ENCODE measurements around the gene ELMOD2. TPM values are rescaled to one million over a fixed set of nuclear protein-coding genes. Genes with fewer than 3 reads are reported as not detected.

Gene ELMOD2, protein sequence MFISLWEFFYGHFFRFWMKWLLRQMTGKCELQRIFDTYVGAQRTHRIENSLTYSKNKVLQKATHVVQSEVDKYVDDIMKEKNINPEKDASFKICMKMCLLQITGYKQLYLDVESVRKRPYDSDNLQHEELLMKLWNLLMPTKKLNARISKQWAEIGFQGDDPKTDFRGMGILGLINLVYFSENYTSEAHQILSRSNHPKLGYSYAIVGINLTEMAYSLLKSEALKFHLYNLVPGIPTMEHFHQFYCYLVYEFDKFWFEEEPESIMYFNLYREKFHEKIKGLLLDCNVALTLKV
- 10 to 100 TPM; 26.2 to 29.8 TPM for total RNA-seq
- polyA plus RNA-seq = 10 to 100 TPM in 1 of 2 donors, 1 to 10 TPM in 1; 7.2 to 13.0 TPM

DNA sequence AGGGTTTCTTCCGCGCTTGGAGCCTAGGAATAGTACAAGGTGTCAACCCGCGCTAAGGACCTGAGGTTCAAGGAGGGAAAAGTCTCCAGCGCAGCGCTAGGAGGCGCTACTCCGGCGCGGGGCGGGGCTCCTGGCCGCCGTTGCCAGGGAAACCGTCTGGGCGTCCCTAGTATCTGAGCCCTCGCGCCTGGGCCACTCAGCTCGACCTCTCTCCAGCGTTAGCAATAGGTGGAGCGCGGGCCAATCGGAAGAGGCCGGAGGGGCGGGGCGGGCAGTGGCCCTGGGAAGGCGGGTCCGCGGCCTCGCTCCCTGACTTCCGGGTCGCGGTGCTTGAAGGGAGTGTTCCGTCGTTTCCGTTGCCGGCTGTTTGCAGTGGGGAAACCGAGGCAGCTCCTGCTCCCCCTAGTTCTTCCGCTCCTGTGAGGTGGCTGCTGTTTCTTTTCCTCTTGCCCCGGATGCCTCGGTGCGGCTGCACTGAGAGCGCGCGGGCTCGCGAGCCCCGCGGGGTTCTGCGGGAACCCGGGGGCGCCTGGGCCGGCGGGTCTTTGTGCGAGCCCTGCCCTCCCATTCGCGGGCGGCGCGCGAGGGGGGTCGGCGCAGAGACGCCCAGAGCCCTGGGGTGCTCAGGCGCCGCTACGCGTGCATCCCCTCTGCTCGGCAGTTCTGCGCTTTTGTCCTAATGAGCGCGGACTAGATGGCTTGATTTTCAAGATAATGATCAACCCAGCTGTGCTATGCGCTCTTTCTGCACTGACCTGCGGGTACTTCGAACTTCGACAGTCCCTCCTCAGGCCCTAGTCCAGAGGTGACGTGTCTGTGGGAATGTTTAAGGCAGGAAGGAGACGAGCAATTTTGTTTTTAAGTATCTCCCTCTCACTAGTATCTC lies at the start of gene ELMOD2:
Gene ELMOD2 (plus strand): TSS at position 312 of the 886 bp plus-strand sequence. CDS start 1,261 bp downstream, outside the sequence.
- intact Hi-C loops (cut with micrococcal nuclease) = loop anchor here (1.0 to 5.0 kb wide), 7 partner anchors 151 to 1507 kb away; partner anchors contain the start of genes ELF2, NOCT, RAB33B and SCOC
- H3K4me1 Mint-ChIP-seq = peaks cover 12 to 26% (median 20%) of the 10 kb centered on the region in 4 donors
- POLR2A ChIA-PET (ENCODE audit: partially characterized antibody) = interaction anchor here (0.6 to 1.8 kb wide), 10 partner anchors 9 to 1071 kb away, joined by 3 to 17 read pairs (median 4); partner anchors contain the start of genes MAML3, SCOC and SETD7
- CTCF ChIA-PET (ENCODE audit: partially characterized antibody) = interaction anchor here (0.7 to 2.5 kb wide), 13 partner anchors 10 to 166 kb away, joined by 3 to 21 read pairs (median 4); partner anchors contain the start of genes MGAT4D and SCOC
- DNase-seq = peak; percentile 96 to 97 (median 97)
- H3K4me3 Mint-ChIP-seq = peak within 1 kb of the TSS; percentile 81 to 95 (median 85)
- Histone ChIP-seq H3K4me1 (ENCODE audit: insufficient read depth, low read length) (peaks cover 20% of the 10 kb centered on the region), H3K4me3 (ENCODE audit: low read length in 2 of 2) (peak within 1 kb of the TSS; percentile 37 to 90), H3K27ac (ENCODE audit: low read depth, low read length) (peak within 1 kb of the TSS; percentile 67), H3K9me3 (ENCODE audit: control insufficient read depth in 1 of 2, low read length in 2 of 2) (no peaks in the 10 kb centered on the region), H3K27me3 (ENCODE audit: insufficient read depth, low read length) (no peaks in the 10 kb centered on the region), H3K36me3 (ENCODE audit: insufficient read depth, low read length) (no peaks in the 10 kb centered on the region)
- no peaks in the 10 kb centered on the region for H3K27me3 Mint-ChIP-seq
- peak within 1 kb of the TSS; percentile 82 to 93 (median 88) for H3K27ac Mint-ChIP-seq
- H3K36me3 Mint-ChIP-seq = peaks cover 10 to 16% of the 10 kb centered on the region in 2 donors
- H3K9me3 Mint-ChIP-seq = no peaks in the 10 kb centered on the region

DNA sequence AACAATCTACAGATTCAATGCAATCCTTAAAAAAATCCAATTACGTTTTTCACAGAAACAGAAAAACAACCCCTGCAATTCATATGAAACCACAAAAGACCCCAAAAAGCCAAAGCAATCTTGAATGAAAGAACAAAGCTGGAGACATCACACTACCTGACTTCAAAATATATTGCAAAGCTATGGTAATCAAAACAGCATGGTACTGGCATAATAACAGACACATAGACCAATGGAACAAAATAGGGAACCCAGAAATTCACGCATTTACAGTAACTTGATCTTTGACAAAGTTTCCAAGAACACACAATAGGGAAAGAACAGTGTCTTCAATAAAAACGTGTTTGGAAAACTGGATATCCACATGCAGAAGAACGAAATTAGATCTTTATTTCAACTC lies 40.5 kb upstream of the ELMOD2 start:
- no peaks in the 10 kb centered on the region for H3K27me3 ChIP-seq (ENCODE audit: insufficient read depth, low read length)
- H3K9me3 ChIP-seq (ENCODE audit: control insufficient read depth in 1 of 2, low read length in 2 of 2) = no peaks in the 10 kb centered on the region
- H3K36me3 ChIP-seq (ENCODE audit: insufficient read depth, low read length) = no peaks in the 10 kb centered on the region
- Mint-ChIP-seq H3K36me3 (no peaks in the 10 kb centered on the region), H3K4me1 (no peaks in the 10 kb centered on the region), H3K27me3 (peaks cover 4 to 12% of the 10 kb centered on the region in 2 donors), H3K9me3 (peaks cover 2 to 12% (median 6%) of the 10 kb centered on the region in 8 donors), H3K4me3 (no peak overlapping the region), H3K27ac (no peak overlapping the region)
- DNase-seq = no peak
- intact Hi-C loops (cut with micrococcal nuclease) = no loop called here
- ChIA-PET CTCF (ENCODE audit: partially characterized antibody) (no interaction called here), POLR2A (ENCODE audit: partially characterized antibody) (no interaction called here)
- no peak overlapping the region for H3K4me3 ChIP-seq (ENCODE audit: low read length in 2 of 2)
- H3K4me1 ChIP-seq (ENCODE audit: insufficient read depth, low read length) = no peaks in the 10 kb centered on the region
- H3K27ac ChIP-seq (ENCODE audit: low read depth, low read length) = no peak overlapping the region

DNA sequence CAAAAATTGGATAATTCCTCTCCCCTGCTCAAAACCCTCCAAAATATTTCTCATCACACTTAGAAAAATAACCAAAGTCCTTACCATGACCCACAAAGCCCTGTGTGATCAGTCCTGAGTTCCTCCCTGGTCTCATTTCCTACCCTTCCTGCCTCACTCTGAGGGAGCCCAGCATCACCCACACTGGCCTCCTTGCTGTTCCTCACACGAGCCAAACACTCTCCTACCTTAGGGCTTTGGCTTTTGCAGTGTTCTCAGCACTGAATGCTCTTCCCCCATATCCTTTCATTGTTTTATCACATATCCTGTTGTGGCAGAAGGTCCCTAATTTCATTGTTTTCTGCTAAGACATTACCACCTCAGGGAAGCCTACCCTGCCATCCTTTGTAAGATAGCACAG lies 38.0 kb upstream of the ELMOD2 start:
- H3K4me3 Mint-ChIP-seq = no peak overlapping the region
- DNase-seq = no peak
- CTCF ChIA-PET (ENCODE audit: partially characterized antibody) = no interaction called here

DNA sequence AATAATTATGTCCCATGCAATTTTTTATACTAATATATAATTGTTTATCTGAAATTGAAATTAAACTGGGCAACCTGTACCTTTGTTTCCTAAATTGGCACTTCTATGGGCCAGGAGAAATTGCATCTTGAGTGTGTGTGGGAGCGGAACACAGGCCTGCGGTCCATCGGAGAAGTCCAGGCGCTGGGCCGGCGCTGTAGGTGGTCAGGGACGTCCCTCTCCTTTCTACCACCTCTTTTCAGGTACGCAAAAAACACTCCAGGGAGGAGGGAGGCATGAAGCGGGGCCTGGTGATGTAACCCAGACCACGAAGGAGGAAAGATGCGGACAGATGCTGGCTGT lies 26.6 kb upstream of the ELMOD2 start:
- H3K27ac ChIP-seq (ENCODE audit: low read depth, low read length) = no peak overlapping the region
- H3K4me1 ChIP-seq (ENCODE audit: insufficient read depth, low read length) = no peaks in the 10 kb centered on the region
- ChIA-PET POLR2A (ENCODE audit: partially characterized antibody) (no interaction called here), CTCF (ENCODE audit: partially characterized antibody) (no interaction called here)
- peaks cover 0 to 8% (median 5%) of the 10 kb centered on the region in 4 donors for H3K4me1 Mint-ChIP-seq
- no peak overlapping the region for H3K27ac Mint-ChIP-seq
- peaks cover 46 to 51% of the 10 kb centered on the region in 2 donors for H3K27me3 Mint-ChIP-seq
- no peak overlapping the region for H3K4me3 ChIP-seq (ENCODE audit: low read length in 2 of 2)
- no peak for DNase-seq
- H3K36me3 ChIP-seq (ENCODE audit: insufficient read depth, low read length) = no peaks in the 10 kb centered on the region
- peaks cover 22% of the 10 kb centered on the region for H3K27me3 ChIP-seq (ENCODE audit: insufficient read depth, low read length)
- intact Hi-C loops (cut with micrococcal nuclease) = no loop called here
- no peaks in the 10 kb centered on the region for H3K9me3 Mint-ChIP-seq
- no peaks in the 10 kb centered on the region for H3K36me3 Mint-ChIP-seq
- H3K9me3 ChIP-seq (ENCODE audit: control insufficient read depth in 1 of 2, low read length in 2 of 2) = no peaks in the 10 kb centered on the region
- peak overlapping the region in 6 of 8 donors; percentile 23 to 72 (median 56) for H3K4me3 Mint-ChIP-seq

More for the DNA sequence above, 38.0 kb upstream of the ELMOD2 start:
- intact Hi-C loops (cut with micrococcal nuclease) = no loop called here
- peaks cover 2 to 12% (median 6%) of the 10 kb centered on the region in 8 donors for H3K9me3 Mint-ChIP-seq
- no peaks in the 10 kb centered on the region for H3K4me1 Mint-ChIP-seq
- Histone ChIP-seq H3K4me3 (ENCODE audit: low read length in 2 of 2) (no peak overlapping the region), H3K27me3 (ENCODE audit: insufficient read depth, low read length) (no peaks in the 10 kb centered on the region), H3K36me3 (ENCODE audit: insufficient read depth, low read length) (no peaks in the 10 kb centered on the region), H3K4me1 (ENCODE audit: insufficient read depth, low read length) (no peaks in the 10 kb centered on the region), H3K27ac (ENCODE audit: low read depth, low read length) (no peak overlapping the region), H3K9me3 (ENCODE audit: control insufficient read depth in 1 of 2, low read length in 2 of 2) (no peaks in the 10 kb centered on the region)
- POLR2A ChIA-PET (ENCODE audit: partially characterized antibody) = no interaction called here
- H3K27ac Mint-ChIP-seq = no peak overlapping the region
- no peaks in the 10 kb centered on the region for H3K36me3 Mint-ChIP-seq
- peaks cover 2 to 10% of the 10 kb centered on the region in 2 donors for H3K27me3 Mint-ChIP-seq

DNA sequence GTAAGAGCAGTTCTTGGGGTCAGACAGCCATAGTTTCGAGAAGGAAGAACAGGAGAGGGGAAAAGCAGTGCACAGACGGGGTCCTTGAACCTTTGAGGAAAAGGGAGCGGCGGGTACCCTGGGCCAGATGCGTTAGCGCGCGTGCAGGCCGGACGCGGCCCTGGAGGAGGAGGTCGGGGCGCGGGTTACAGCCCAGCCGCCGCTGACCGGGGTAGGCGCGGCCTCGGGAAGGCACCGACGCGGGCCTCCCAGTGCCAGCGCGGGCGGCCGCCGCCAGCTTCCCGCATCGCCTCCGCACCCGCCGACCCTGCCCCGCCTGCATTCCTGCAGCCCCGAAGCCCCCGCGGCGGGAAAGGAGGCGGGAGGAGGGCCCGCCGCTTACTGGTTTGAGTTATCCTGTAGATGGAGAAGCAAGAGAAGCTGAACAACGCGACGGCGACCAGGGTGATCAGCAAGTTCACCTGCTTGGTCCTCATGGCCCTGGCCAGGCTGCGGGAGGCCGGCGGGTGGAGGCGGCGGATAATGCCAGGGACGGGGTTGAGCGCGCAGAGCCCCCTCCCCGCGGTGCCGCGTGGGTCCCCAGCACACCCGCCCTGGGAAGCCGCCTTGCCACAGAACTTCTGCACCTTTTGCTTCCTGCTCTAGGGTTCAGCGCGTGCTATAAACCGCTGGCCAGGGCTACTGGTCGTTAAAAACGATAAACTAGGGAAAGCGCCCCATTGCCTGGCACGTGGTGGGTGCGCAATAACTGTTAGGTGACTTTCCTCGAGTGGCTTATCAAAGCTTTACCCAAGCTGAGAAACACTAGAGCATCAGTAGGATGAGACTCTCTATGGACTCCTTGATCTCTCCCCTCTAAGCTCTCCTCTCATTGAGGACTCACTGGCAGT lies 26.0 kb upstream of the ELMOD2 start, which contains the start of gene MGAT4D:
Gene MGAT4D (minus strand): TSS at position 547 of the 890 bp plus-strand sequence. CDS start 71 bp downstream, at position 476.
- no peaks in the 10 kb centered on the region for H3K36me3 Mint-ChIP-seq
- Histone ChIP-seq H3K27ac (ENCODE audit: low read depth, low read length) (no peak within 1 kb of the TSS), H3K36me3 (ENCODE audit: insufficient read depth, low read length) (no peaks in the 10 kb centered on the region), H3K9me3 (ENCODE audit: control insufficient read depth in 1 of 2, low read length in 2 of 2) (no peaks in the 10 kb centered on the region), H3K27me3 (ENCODE audit: insufficient read depth, low read length) (peaks cover 22% of the 10 kb centered on the region), H3K4me1 (ENCODE audit: insufficient read depth, low read length) (no peaks in the 10 kb centered on the region), H3K4me3 (ENCODE audit: low read length in 2 of 2) (no peak within 1 kb of the TSS)
- no peak within 1 kb of the TSS for H3K27ac Mint-ChIP-seq
- intact Hi-C loops (cut with micrococcal nuclease) = no loop called here
- ChIA-PET CTCF (ENCODE audit: partially characterized antibody) (interaction anchor here (1.6 kb wide), 1 partner anchor 26 kb away, joined by 4 read pairs; the partner anchor contains the start of gene ELMOD2), POLR2A (ENCODE audit: partially characterized antibody) (no interaction called here)
- H3K4me1 Mint-ChIP-seq = peaks cover 0 to 8% (median 5%) of the 10 kb centered on the region in 4 donors
- DNase-seq = peak in 1 of 5 donors; percentile 0
- H3K27me3 Mint-ChIP-seq = peaks cover 49 to 54% of the 10 kb centered on the region in 2 donors
- peak within 1 kb of the TSS in 7 of 8 donors; percentile 36 to 72 (median 57) for H3K4me3 Mint-ChIP-seq
- no peaks in the 10 kb centered on the region for H3K9me3 Mint-ChIP-seq

DNA sequence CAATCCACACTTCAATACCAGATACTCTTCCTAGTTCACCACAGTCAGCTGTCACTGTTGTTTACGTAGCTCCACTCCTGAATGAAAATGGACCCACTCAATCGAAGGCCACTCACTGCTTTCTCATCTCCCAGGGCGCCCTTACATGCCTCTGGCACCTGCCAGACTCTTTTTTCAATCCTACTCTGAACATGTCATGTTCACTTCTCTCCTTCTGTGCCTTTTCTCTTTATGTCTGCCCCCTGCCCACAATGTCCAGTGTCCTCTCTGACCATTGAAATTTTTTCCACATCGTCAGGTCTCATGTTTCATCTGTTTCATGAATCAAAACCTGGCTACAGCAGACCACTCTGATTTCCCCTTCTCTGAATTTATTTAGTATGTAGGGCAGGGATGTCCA lies 24.6 kb upstream of the ELMOD2 start:
- no peaks in the 10 kb centered on the region for H3K9me3 ChIP-seq (ENCODE audit: control insufficient read depth in 1 of 2, low read length in 2 of 2)
- Mint-ChIP-seq H3K9me3 (no peaks in the 10 kb centered on the region), H3K4me3 (peak overlapping the region in 1 of 8 donors; percentile 18), H3K36me3 (no peaks in the 10 kb centered on the region), H3K27me3 (peaks cover 48 to 57% of the 10 kb centered on the region in 2 donors), H3K27ac (no peak overlapping the region), H3K4me1 (peaks cover 0 to 8% (median 5%) of the 10 kb centered on the region in 4 donors)
- H3K4me1 ChIP-seq (ENCODE audit: insufficient read depth, low read length) = no peaks in the 10 kb centered on the region
- no peak for DNase-seq
- no peaks in the 10 kb centered on the region for H3K36me3 ChIP-seq (ENCODE audit: insufficient read depth, low read length)
- ChIA-PET POLR2A (ENCODE audit: partially characterized antibody) (no interaction called here), CTCF (ENCODE audit: partially characterized antibody) (interaction anchor here (1.0 to 2.0 kb wide), 3 partner anchors 10 to 25 kb away, joined by 3 to 6 read pairs (median 4); partner anchors contain the start of gene ELMOD2)
- intact Hi-C loops (cut with micrococcal nuclease) = no loop called here
- no peak overlapping the region for H3K27ac ChIP-seq (ENCODE audit: low read depth, low read length)
- no peak overlapping the region for H3K4me3 ChIP-seq (ENCODE audit: low read length in 2 of 2)
- peaks cover 22% of the 10 kb centered on the region for H3K27me3 ChIP-seq (ENCODE audit: insufficient read depth, low read length)
